Neuronal stem cell (in vitro differentiated cells): Measurements from ENCODE around the gene KRTAP19-2. TPM values are rescaled to one million over a fixed set of nuclear protein-coding genes. Genes with fewer than 3 reads are reported as not detected.

ENCODE experiments used
- DNase-seq: peaks from one replicate; pipeline ENCODE4 v3.0.0-alpha.2; 2013; ENCODE audit warnings: low spot score
- H2AFZ ChIP-seq: one replicate; pipeline ENCODE4 v1.6.1; 2013; ENCODE audit warnings: mild to moderate bottlenecking, low read length, inconsistent platforms
- H2AK5ac ChIP-seq: 2 replicates; pipeline ENCODE4 v1.6.1; 2013; ENCODE audit warnings: low read depth, mild to moderate bottlenecking, inconsistent platforms, low read length, moderate library complexity, mixed read lengths
- H2BK120ac ChIP-seq: 2 replicates; pipeline ENCODE4 v1.6.1; 2013; ENCODE audit warnings: low read depth, mild to moderate bottlenecking, inconsistent platforms, low read length, moderate library complexity, mixed read lengths
- H2BK12ac ChIP-seq: one replicate; pipeline ENCODE4 v1.6.1; 2013; ENCODE audit warnings: low read length, inconsistent platforms
- H2BK15ac ChIP-seq: 2 replicates; pipeline ENCODE4 v1.6.1; 2013; ENCODE audit warnings: mild to moderate bottlenecking, low read length, inconsistent platforms, mixed read lengths
- H2BK5ac ChIP-seq: one replicate; pipeline ENCODE4 v1.6.1; 2013; ENCODE audit warnings: inconsistent platforms, mild to moderate bottlenecking, low read length, moderate library complexity
- H3K14ac ChIP-seq: one replicate; pipeline ENCODE4 v1.6.1; 2013; ENCODE audit warnings: low read length, inconsistent platforms
- H3K18ac ChIP-seq: 2 replicates; pipeline ENCODE4 v1.6.1; 2013; ENCODE audit warnings: low read length, inconsistent platforms
- H3K23ac ChIP-seq: 2 replicates; pipeline ENCODE4 v1.6.1; 2013; ENCODE audit warnings: low read depth, mild to moderate bottlenecking, mixed read lengths, low read length, inconsistent platforms; ENCODE audit not compliant: poor library complexity
- H3K27ac ChIP-seq: replicated peaks from 3 replicates; pipeline ENCODE4 v1.5.1; 2013; ENCODE audit warnings: low read length, inconsistent platforms
- H3K27me3 ChIP-seq, 3 experiments: 2 replicates each; pipeline ENCODE4 v1.6.1; 2013; ENCODE audit warnings: low read length in 3 of 3, mild to moderate bottlenecking in 2 of 3, inconsistent platforms in 1 of 3, low read depth in 1 of 3, mixed read lengths in 1 of 3, moderate library complexity in 1 of 3; ENCODE audit not compliant: control insufficient read depth in 3 of 3, insufficient read depth in 3 of 3
- H3K36me3 ChIP-seq, 2 donors: replicated peaks in 1 of 2; 2 replicates each; pipeline ENCODE4 v1.6.1; 2013; ENCODE audit warnings: low read length in 2 of 2; ENCODE audit not compliant: control insufficient read depth in 2 of 2, insufficient read depth in 2 of 2
- H3K4ac ChIP-seq: 2 replicates; pipeline ENCODE4 v1.6.1; 2013; ENCODE audit warnings: inconsistent platforms, mild to moderate bottlenecking, low read length, moderate library complexity
- H3K4me1 ChIP-seq, 2 donors: 1 replicate in 1 of 2; 2 replicates in 1 of 2; pipeline ENCODE4 v1.6.1; 2013; ENCODE audit warnings: low read length in 2 of 2, low read depth in 1 of 2; ENCODE audit not compliant: control insufficient read depth in 2 of 2, insufficient read depth in 1 of 2
- H3K4me2 ChIP-seq: one replicate; pipeline ENCODE4 v1.6.1; 2013; ENCODE audit warnings: mild to moderate bottlenecking, low read length, inconsistent platforms; ENCODE audit not compliant: insufficient read depth, poor library complexity, severe bottlenecking
- H3K4me3 ChIP-seq, 2 donors: 2 replicates each; pipeline ENCODE4 v1.5.1; 2013; ENCODE audit warnings: low read length in 2 of 2, mild to moderate bottlenecking in 2 of 2, inconsistent platforms in 1 of 2, moderate library complexity in 1 of 2
- H3K79me1 ChIP-seq: one replicate; pipeline ENCODE4 v1.6.1; 2013; ENCODE audit warnings: low read depth, mild to moderate bottlenecking, inconsistent platforms, low read length, moderate library complexity
- H3K9ac ChIP-seq: one replicate; pipeline ENCODE4 v1.6.1; 2013; ENCODE audit warnings: mild to moderate bottlenecking, low read depth, low read length, inconsistent platforms; ENCODE audit not compliant: poor library complexity
- H3K9me3 ChIP-seq, 2 donors: replicated peaks in 1 of 2; 2 replicates each; pipeline versions ENCODE3 to v1.6.1; 2013; ENCODE audit warnings: low read length in 2 of 2, mild to moderate bottlenecking in 2 of 2, inconsistent platforms in 1 of 2, low read depth in 1 of 2, mixed read lengths in 1 of 2, moderate library complexity in 1 of 2; ENCODE audit not compliant: control insufficient read depth in 2 of 2, insufficient read depth in 1 of 2
- H4K8ac ChIP-seq: one replicate; pipeline ENCODE4 v1.6.1; 2013; ENCODE audit warnings: low read depth, mild to moderate bottlenecking, inconsistent platforms, low read length, moderate library complexity
- H4K91ac ChIP-seq: one replicate; pipeline ENCODE4 v1.6.1; 2013; ENCODE audit warnings: low read length, low read depth, mild to moderate bottlenecking, inconsistent platforms; ENCODE audit not compliant: poor library complexity
- WGBS, 2 donors: extraction: QIAGEN DNeasy Blood & Tissue Kit; methylation state at CpG; one replicate each; pipeline ENCODE4 v1.1.7; 2013; ENCODE audit warnings: missing lambda C conversion rate in 2 of 2, mixed read lengths in 1 of 2; ENCODE audit not compliant: insufficient read length in 2 of 2, insufficient replicate concordance in 1 of 2; ENCODE audit errors: extremely low coverage in 2 of 2; 5-methylcytosine and 5-hydroxymethylcytosine counted together
- small RNA-seq: library from polyadenylated mRNA; stranded (forward); fragments of <200 nt; extraction: miRNeasy Mini kit (QIAGEN cat#:217004); gene quantifications from one replicate; pipeline ENCODE3, GENCODE V24; 2013; ENCODE audit not compliant: insufficient read depth

The KRTAP19-2 gene

GRCh38 chr21:30444204-30444603 lies 43.0 kb downstream of the KRTAP19-2 start:
- Histone ChIP-seq H3K4me2 (no peak overlapping the region), H3K9ac (no peak overlapping the region), H3K4me3 (no peak overlapping the region), H3K27me3 (no peaks in the 10 kb centered on the region), H3K9me3 (no peaks in the 10 kb centered on the region), H2BK5ac (no peak overlapping the region), H3K14ac (no peak overlapping the region), H3K79me1 (no peaks in the 10 kb centered on the region), H3K23ac (no peak overlapping the region), H2BK120ac (no peak overlapping the region), H2BK15ac (no peak overlapping the region), H2AFZ (no peak overlapping the region), H2AK5ac (no peak overlapping the region), H3K18ac (no peak overlapping the region), H3K36me3 (no peaks in the 10 kb centered on the region), H3K4me1 (no peaks in the 10 kb centered on the region), H4K8ac (no peak overlapping the region), H4K91ac (no peak overlapping the region), H3K27ac (no peak overlapping the region), H2BK12ac (no peak overlapping the region), H3K4ac (no peak overlapping the region)
- no peak for DNase-seq
- WGBS, 2 donors: no CpG with 5 or more reads among the region's 1 CpG

DNA sequence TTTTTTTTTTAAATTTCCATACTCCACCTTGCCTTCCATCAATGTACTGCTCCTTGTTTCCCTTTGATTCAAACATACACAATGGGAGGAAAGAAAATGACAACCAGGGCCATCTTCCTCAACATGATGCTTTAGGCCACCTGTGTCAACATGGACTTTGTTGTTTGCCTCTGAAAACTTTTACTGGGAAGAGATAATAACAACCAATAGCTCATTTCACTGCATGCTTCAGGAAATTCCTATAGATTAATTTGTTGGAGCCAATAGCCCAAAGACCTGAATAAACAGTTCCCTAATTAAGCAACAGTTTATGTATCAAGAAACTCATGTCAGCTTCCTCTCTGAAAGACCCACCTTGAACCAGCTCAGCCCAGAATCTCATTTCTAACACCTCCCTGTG lies 44.0 kb downstream of the KRTAP19-2 start:
- H4K8ac ChIP-seq: no peak overlapping the region

GRCh38 chr21:30439975-30440374 lies 47.3 kb downstream of the KRTAP19-2 start, which contains the start of gene KRTAP15-1:
TSS of gene KRTAP15-1 (plus strand) at chr21:30440275. CDS start at chr21:30440328, 53 bp downstream.
- WGBS, 2 donors: no CpG with 5 or more reads among the region's 5 CpGs
- no peak within 1 kb of the TSS for H2BK15ac ChIP-seq

More for the DNA sequence above, 44.0 kb downstream of the KRTAP19-2 start:
- Histone ChIP-seq H3K27ac (no peak overlapping the region), H3K4me1 (no peaks in the 10 kb centered on the region), H2BK15ac (no peak overlapping the region), H2AFZ (no peak overlapping the region), H3K36me3 (no peaks in the 10 kb centered on the region), H3K79me1 (no peaks in the 10 kb centered on the region), H3K9ac (no peak overlapping the region), H2BK5ac (no peak overlapping the region), H4K91ac (no peak overlapping the region), H3K18ac (no peak overlapping the region), H3K9me3 (no peaks in the 10 kb centered on the region), H3K4ac (no peak overlapping the region), H3K4me2 (no peak overlapping the region), H3K23ac (no peak overlapping the region), H3K4me3 (no peak overlapping the region), H3K14ac (no peak overlapping the region), H2BK12ac (no peak overlapping the region), H2AK5ac (no peak overlapping the region), H3K27me3 (no peaks in the 10 kb centered on the region), H2BK120ac (no peak overlapping the region)
- DNase-seq: no peak

More at GRCh38 chr21:30439975-30440374, 47.3 kb downstream of the KRTAP19-2 start, which contains the start of gene KRTAP15-1:
- Histone ChIP-seq H3K36me3 (no peaks in the 10 kb centered on the region), H2AK5ac (no peak within 1 kb of the TSS), H3K27me3 (no peaks in the 10 kb centered on the region), H3K79me1 (no peaks in the 10 kb centered on the region), H3K18ac (no peak within 1 kb of the TSS), H2BK5ac (no peak within 1 kb of the TSS), H3K27ac (no peak within 1 kb of the TSS), H3K9me3 (no peaks in the 10 kb centered on the region), H4K91ac (no peak within 1 kb of the TSS), H2BK12ac (no peak within 1 kb of the TSS), H4K8ac (no peak within 1 kb of the TSS), H3K23ac (no peak within 1 kb of the TSS), H3K4ac (no peak within 1 kb of the TSS), H3K4me3 (no peak within 1 kb of the TSS), H2BK120ac (no peak within 1 kb of the TSS), H3K4me1 (peaks cover 0 to 2% of the 10 kb centered on the region in 2 donors), H3K9ac (no peak within 1 kb of the TSS), H2AFZ (no peak within 1 kb of the TSS), H3K4me2 (no peak within 1 kb of the TSS), H3K14ac (no peak within 1 kb of the TSS)
- no peak for DNase-seq

Small RNA genes within 50 kb of the gene (small RNA-seq; reads per million reads assigned to genes)
- gene AP000567.1: not detected
- gene KRTAP19-10P: not detected
- not detected for gene KRTAP19-11P
- not detected for gene KRTAP19-9P
